A673 (cell line): Measurements from ENCODE around the gene NUP155. TPM values are rescaled to one million over a fixed set of nuclear protein-coding genes. Genes with fewer than 3 reads are reported as not detected.
A peak's percentile ranks its signal among the peaks of the same experiment; 100 is the strongest.
"Not testable (repeated sequence)": the region's sequence is repeated elsewhere in the genome, so short reads cannot be mapped to it uniquely, and the experiment has no call there.

Source experiments
- Bru-seq: library from RNA; stranded (reverse); fragments of 400-500 nt; gene quantifications from one replicate; lab custom pipeline; 2021; lab: Mats Ljungman, UMichigan
- BruChase-seq, 2 experiments: library from RNA; stranded (reverse); fragments of 400-500 nt; gene quantifications; one replicate each; lab custom pipeline; 2021; lab: Mats Ljungman, UMichigan
- BruUV-seq: library from RNA; stranded (reverse); fragments of 400-500 nt; replicated peaks from 2 replicates; lab custom pipeline; 2021; lab: Mats Ljungman, UMichigan
- CTCF ChIA-PET: fragments of 300-600 bp; sonication (Branson Sonifier 250); formaldehyde crosslinking; loops from one replicate; lab custom pipeline; 2022; ENCODE audit warnings: antibody characterized with exemption; lab: Charles Lee
- POLR2A ChIA-PET: fragments of 300-600 bp; sonication (Branson Sonifier 250); formaldehyde crosslinking; loops from one replicate; lab custom pipeline; 2022; ENCODE audit warnings: antibody characterized with exemption; ENCODE audit not compliant: low non-redundant PET; lab: Charles Lee
- DNase-seq: peaks from one replicate; pipeline ENCODE4 v3.0.0-alpha.2; 2015; ENCODE audit warnings: low spot score
- H3K27ac ChIP-seq: fragments of 200-600 bp; sonication (generic); 2 replicates; pipeline ENCODE4 v1.5.1; 2016; ENCODE audit warnings: mixed run types, low read depth, mild to moderate bottlenecking, mixed read lengths, antibody characterized with exemption, low read length; ENCODE audit not compliant: poor library complexity, severe bottlenecking
- H3K27me3 ChIP-seq: fragments of 200-600 bp; sonication (generic); replicated peaks from 2 replicates; pipeline ENCODE4 v1.6.1; 2017; ENCODE audit warnings: mixed run types, low read depth, mild to moderate bottlenecking, mixed read lengths, antibody characterized with exemption, low read length; ENCODE audit not compliant: insufficient read depth, poor library complexity
- H3K36me3 ChIP-seq: fragments of 200-600 bp; sonication (generic); 2 replicates; pipeline ENCODE4 v1.6.1; 2016; ENCODE audit warnings: mixed run types, mild to moderate bottlenecking, mixed read lengths, antibody characterized with exemption, low read length; ENCODE audit not compliant: insufficient read depth, poor library complexity, severe bottlenecking
- H3K4me1 ChIP-seq: fragments of 200-600 bp; sonication (generic); 2 replicates; pipeline ENCODE4 v1.6.1; 2017; ENCODE audit warnings: mixed run types, mild to moderate bottlenecking, mixed read lengths, antibody characterized with exemption, low read length; ENCODE audit not compliant: insufficient read depth, poor library complexity, severe bottlenecking
- H3K4me3 ChIP-seq: fragments of 200-600 bp; sonication (generic); 2 replicates; pipeline ENCODE4 v1.5.1; 2016; ENCODE audit warnings: low read depth, mixed run types, mild to moderate bottlenecking, mixed read lengths, low read length; ENCODE audit not compliant: poor library complexity, severe bottlenecking
- H3K9me3 ChIP-seq: fragments of 200-600 bp; sonication (generic); 2 replicates; pipeline ENCODE4 v1.6.1; 2016; ENCODE audit warnings: mixed run types, low read depth, mild to moderate bottlenecking, mixed read lengths, antibody characterized with exemption, low read length; ENCODE audit not compliant: poor library complexity, severe bottlenecking
- CTCF ChIP-seq: fragments of 300-800, 200-600 bp; sonication (generic); conservative IDR thresholded peaks from 2 replicates; pipeline ENCODE4 v1.5.1; 2017; ENCODE audit warnings: low read depth, mild to moderate bottlenecking, antibody characterized with exemption, low read length, moderate library complexity, mixed read lengths
- EZH2 ChIP-seq: fragments of 200-600 bp; sonication (generic); IDR thresholded peaks from 2 replicates; pipeline ENCODE4 v1.6.1; 2017; ENCODE audit warnings: borderline replicate concordance, low read depth, mild to moderate bottlenecking, mixed read lengths, antibody characterized with exemption, low read length; ENCODE audit not compliant: poor library complexity, severe bottlenecking
- intact Hi-C: fragments of 100-400 bp; cut with micrococcal nuclease; formaldehyde crosslinking; loops from one replicate; pipeline ENCODE4 v1.10.0; 2022; ENCODE audit not compliant: unreplicated experiment
- long read RNA-seq: library from polyadenylated mRNA; stranded (forward); transcript quantifications from one replicate; pipeline ENCODE4 v2.0.0, GENCODE V29; 2022
- total RNA-seq: library from RNA; stranded (reverse); gene quantifications from 2 replicates; pipeline ENCODE4 v1.2.3, GENCODE V29; 2021

NUP155 gene
- 91.9 and 94.4 TPM in 2 replicates for total RNA-seq
- Bru-seq, nascent RNA: percentile 89 among the genes with signal in this experiment
- percentile 88 among the genes with signal in this experiment for BruChase-seq, experiment 1, labeled RNA remaining after a 2-hour chase
- BruChase-seq, experiment 2, labeled RNA remaining after a 6-hour chase: percentile 94 among the genes with signal in this experiment
- long read RNA-seq, full-length matches to known transcripts: 89 of 136 reads
- long read RNA-seq, partial matches to known transcripts: 17 of 136 reads
- long read RNA-seq, other reads (novel, unspliced or antisense): 30 of 136 reads

GRCh38 chr5:37370864-37371726 is at the start of gene NUP155:
NUP155 (minus strand) TSS chr5:37371106; CDS start chr5:37370977, 129 bp downstream.
- intact Hi-C loops: no loop called here
- POLR2A ChIA-PET: interaction anchor here (0.6 kb wide), 1 partner anchor 8 kb away, joined by 3 read pairs; the partner anchor contains the start of gene WDR70
- CTCF ChIA-PET: interaction anchor here (0.6 kb wide), 1 partner anchor 626 kb away, joined by 9 read pairs; no protein-coding TSS in a partner anchor
- TF ChIP-seq EZH2: no peak
- no peak for TF ChIP-seq CTCF
- Histone ChIP-seq H3K9me3 (no peaks in the 10 kb centered on the region), H3K4me3 (peak within 1 kb of the TSS; percentile 100), H3K4me1 (peaks cover 5% of the 10 kb centered on the region), H3K27me3 (no peaks in the 10 kb centered on the region), H3K36me3 (no peaks in the 10 kb centered on the region), H3K27ac (peak within 1 kb of the TSS; percentile 89)
- no TSS peak for BruUV-seq
- peak; percentile 98 for DNase-seq

GRCh38 chr5:37417347-37417746 is 46.4 kb upstream of the NUP155 start:
- POLR2A ChIA-PET: no interaction called here
- Histone ChIP-seq H3K36me3 (no peaks in the 10 kb centered on the region), H3K4me3 (no peak overlapping the region), H3K4me1 (peaks cover 6% of the 10 kb centered on the region), H3K27me3 (no peaks in the 10 kb centered on the region), H3K27ac (peak overlapping the region; percentile 16), H3K9me3 (no peaks in the 10 kb centered on the region)
- intact Hi-C loops: loop anchor here (10.0 kb wide), 1 partner anchor 247 kb away; no protein-coding TSS in a partner anchor
- TF ChIP-seq EZH2 (no peak), CTCF (no peak)
- no TSS peak for BruUV-seq
- CTCF ChIA-PET: no interaction called here
- DNase-seq: no peak

GRCh38 chr5:37415456-37415855 is 44.5 kb upstream of the NUP155 start:
- intact Hi-C loops: loop anchor here (10.0 kb wide), 1 partner anchor 249 kb away; no protein-coding TSS in a partner anchor
- CTCF ChIA-PET, H3K36me3 ChIP-seq, H3K27ac ChIP-seq, DNase-seq, BruUV-seq, H3K27me3 ChIP-seq, H3K9me3 ChIP-seq, H3K4me1 ChIP-seq, POLR2A ChIA-PET, H3K4me3 ChIP-seq: not testable (repeated sequence)
